Skeletal muscle tissue (tissue), 4 donors: ENCODE data around the gene MAD1L1. TPM values are rescaled to one million over a fixed set of nuclear protein-coding genes. Genes with fewer than 3 reads are reported as not detected.
A peak's percentile ranks its signal among the peaks of the same experiment; 100 is the strongest.
"Not testable (repeated sequence)": the region's sequence is repeated elsewhere in the genome, so short reads cannot be mapped to it uniquely, and the experiment has no call there.

Source experiments
- H3K27ac ChIP-seq: one replicate; pipeline ENCODE4 v1.7.0; 2013; ENCODE audit warnings: mild to moderate bottlenecking, low read depth, low read length, inconsistent platforms
- H3K27me3 ChIP-seq, 3 donors: one replicate each; pipeline ENCODE4 v1.7.0; 2013; ENCODE audit warnings: low read length in 3 of 3; ENCODE audit not compliant: control insufficient read depth in 3 of 3, insufficient read depth in 3 of 3
- H3K36me3 ChIP-seq, 3 donors: one replicate each; pipeline ENCODE4 v1.7.0; 2013; ENCODE audit warnings: low read length in 3 of 3; ENCODE audit not compliant: control insufficient read depth in 3 of 3, insufficient read depth in 3 of 3
- H3K4me1 ChIP-seq, 3 donors: one replicate each; pipeline ENCODE4 v1.7.0; 2013; ENCODE audit warnings: low read length in 3 of 3, mild to moderate bottlenecking in 3 of 3; ENCODE audit not compliant: control insufficient read depth in 3 of 3, insufficient read depth in 3 of 3
- H3K4me3 ChIP-seq, 3 donors: one replicate each; pipeline ENCODE4 v1.7.0; 2013; ENCODE audit warnings: low read length in 3 of 3
- H3K9ac ChIP-seq, 3 donors: one replicate each; pipeline ENCODE4 v1.7.0; 2013; ENCODE audit warnings: low read length in 3 of 3, mild to moderate bottlenecking in 3 of 3, moderate library complexity in 2 of 3, low read depth in 1 of 3
- H3K9me3 ChIP-seq, 3 donors: one replicate each; pipeline ENCODE4 v1.7.0; 2013; ENCODE audit warnings: low read length in 3 of 3; ENCODE audit not compliant: control insufficient read depth in 3 of 3
- total RNA-seq: library from RNA; depleted of rRNA; stranded (reverse); fragments of >200 nt; gene quantifications from one replicate; pipeline ENCODE4 v1.2.3, GENCODE V29; 2014
- donor health status: Osteomylitis.

MAD1L1 gene
- total RNA-seq, 1 donor from 2014 or later: 42.3 TPM

DNA sequence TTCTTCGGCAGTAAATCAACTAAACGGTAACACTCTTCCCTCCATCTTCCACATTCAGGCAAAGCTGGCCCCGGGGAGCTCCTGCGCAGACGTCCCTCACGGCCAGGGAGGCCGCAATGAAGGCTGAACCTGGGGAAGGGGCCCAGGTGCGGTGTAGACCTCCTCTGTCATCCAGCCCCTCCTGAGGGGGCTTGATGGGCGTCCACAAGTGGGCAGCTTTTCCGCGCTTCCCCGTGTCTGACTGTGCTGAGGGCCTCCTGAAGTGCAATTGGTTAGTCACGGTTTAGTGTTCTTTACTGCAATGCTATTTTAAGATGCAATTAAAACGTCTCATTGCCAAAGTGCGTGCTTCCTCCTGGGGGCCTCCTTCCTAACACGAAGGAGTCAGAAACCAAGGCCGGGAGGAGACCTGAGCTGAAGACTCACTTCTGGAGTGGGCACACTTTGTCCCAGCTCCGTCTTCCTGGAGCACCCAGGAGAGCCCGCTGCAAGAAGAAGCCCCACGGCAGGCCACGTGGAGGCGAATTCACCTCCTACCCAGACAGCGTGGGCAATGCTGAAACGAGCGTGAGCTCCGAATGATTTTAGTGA is 389.4 kb downstream of the MAD1L1 start:
- H3K27me3 ChIP-seq: no peaks in the 10 kb centered on the region
- H3K9me3 ChIP-seq: no peaks in the 10 kb centered on the region
- H3K36me3 ChIP-seq: peaks cover 0 to 2% (median 0%) of the 10 kb centered on the region in 3 donors
- peaks cover 0 to 16% (median 4%) of the 10 kb centered on the region in 3 donors for H3K4me1 ChIP-seq
- no peak overlapping the region for H3K9ac ChIP-seq
- H3K4me3 ChIP-seq: no peak overlapping the region
- H3K27ac ChIP-seq: no peak overlapping the region

DNA sequence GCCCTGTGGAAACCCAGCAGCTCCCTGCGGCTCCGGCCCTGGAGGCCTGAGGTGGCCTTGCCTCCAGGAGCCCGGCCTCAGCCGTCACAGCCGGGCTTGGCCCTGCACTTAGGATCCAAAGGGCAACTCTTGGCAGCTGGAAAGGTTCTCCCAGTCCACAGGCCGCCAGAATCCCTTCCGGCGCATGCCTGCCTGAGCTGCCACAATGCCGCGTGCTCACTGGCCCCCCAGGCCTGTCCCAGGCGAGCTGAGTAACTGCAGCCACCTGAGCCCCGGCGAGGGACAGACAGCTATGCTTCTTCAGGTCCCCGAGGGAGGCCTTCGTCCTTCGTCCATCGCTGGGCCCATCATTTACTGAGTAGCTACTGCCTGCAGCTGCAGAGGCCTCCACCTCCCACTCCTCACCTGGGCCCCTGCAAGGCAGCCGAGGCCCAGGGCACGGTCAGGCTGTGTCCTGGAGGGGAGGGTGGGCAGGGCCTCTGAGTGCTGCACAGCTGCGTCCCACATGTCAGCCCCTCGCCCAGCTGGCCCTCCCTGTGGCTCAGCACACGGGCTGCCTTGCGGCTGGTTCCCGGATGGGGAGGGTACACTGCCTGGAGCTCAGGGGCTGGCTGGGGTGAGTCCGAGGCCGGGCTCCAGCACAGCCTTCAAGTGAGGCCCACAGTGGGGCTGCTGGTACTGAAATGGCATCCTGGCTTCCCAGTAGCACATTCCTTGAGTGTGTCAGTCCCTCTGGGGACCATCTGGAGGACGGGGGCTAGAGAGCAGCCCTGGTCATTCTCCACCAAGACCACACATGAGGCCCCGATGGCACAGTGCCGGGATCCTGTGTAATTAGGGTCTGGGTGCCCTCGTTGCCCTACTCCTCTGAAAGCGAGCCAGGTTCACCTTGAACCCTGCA is 390.2 kb downstream of the MAD1L1 start:
- Histone ChIP-seq H3K27me3 (no peaks in the 10 kb centered on the region), H3K9ac (peak overlapping the region in 1 of 3 donors; percentile 55), H3K27ac (no peak overlapping the region), H3K9me3 (no peaks in the 10 kb centered on the region), H3K4me1 (peaks cover 0 to 16% (median 4%) of the 10 kb centered on the region in 3 donors), H3K36me3 (peaks cover 0 to 2% (median 0%) of the 10 kb centered on the region in 3 donors), H3K4me3 (no peak overlapping the region)

DNA sequence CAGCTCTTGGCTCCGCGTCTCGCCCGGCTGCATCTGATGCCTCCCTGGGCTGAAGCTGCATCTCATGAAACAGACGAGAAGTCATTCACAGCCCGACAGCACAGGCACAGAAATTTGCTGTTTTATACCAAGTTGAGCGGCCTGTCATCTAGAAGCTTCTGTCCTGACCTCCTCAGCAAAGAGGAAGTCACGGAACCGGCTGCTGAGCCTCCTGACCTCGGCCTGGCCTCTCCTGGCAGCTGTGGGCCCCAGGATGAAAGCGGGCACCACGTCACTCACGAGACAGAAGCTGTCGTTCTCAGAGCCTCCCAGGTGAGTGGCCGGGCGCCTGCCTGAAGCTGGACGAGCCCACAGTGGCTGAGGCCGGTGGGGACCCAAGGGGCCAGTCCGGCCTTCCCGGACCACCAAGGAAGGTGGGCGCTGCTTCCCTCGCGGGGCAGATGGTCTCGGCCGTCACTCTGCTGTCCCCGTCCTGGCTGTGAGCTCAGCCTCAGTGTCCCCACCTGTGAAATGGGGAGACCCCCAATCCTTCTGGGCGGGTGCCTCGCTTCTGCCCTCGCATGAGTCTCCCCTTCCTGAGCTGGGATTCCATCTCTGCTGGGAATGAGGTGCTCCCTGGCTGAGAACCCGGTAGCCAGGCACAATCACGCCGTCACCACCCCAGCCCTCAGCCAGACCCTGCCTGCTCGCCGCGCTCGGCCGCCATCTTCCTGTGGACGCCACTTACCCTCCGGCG is 391.3 kb downstream of the MAD1L1 start:
- H3K4me3 ChIP-seq, H3K36me3 ChIP-seq, H3K27ac ChIP-seq, H3K27me3 ChIP-seq, H3K9me3 ChIP-seq: not testable (repeated sequence)
- peak overlapping the region in 1 of 3 donors; percentile 55 for H3K9ac ChIP-seq
- H3K4me1 ChIP-seq: peaks cover 0 to 16% (median 4%) of the 10 kb centered on the region in 3 donors

DNA sequence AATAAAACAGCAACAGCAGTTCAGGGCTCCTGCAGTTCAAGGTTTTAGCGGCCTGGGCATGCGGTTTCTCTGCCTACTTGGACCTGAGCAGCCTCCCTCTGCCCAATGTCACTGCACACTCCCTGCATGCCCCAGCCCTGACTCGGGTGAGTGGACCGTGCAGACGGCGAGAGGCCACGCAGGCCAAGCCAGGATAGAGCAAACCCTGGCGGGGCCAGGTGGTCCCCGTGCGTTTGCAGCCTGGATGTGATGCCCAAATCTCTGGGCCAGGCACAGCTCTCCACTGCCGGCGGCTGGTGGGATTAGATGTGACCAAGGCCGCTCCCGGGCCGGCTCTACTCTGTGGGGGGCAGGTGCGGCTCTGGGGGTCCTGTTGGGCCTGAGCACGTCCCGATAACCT is 392.0 kb downstream of the MAD1L1 start:
- H3K27me3 ChIP-seq, H3K9me3 ChIP-seq, H3K4me3 ChIP-seq: not testable (repeated sequence)

DNA sequence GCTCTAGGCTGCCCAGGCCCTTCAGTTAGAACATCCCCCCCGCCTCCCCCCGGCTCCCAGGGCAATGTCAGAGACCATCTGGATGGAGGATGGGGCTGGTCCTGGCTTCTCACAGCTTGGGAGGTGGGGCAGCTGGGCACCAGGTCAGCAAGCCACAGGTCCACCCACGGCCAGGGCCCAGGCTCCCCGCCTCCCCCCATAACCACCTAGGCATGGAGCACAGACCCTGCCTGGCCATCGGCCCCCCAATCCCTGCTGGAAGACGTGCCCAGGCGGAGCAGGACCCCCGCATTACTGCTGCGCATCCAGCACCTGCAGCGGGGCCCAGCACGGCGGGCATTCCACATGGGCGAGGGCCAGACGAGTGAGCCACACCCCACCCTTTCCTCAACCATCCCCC is 393.0 kb downstream of the MAD1L1 start:
- H3K27me3 ChIP-seq: no peaks in the 10 kb centered on the region
- no peak overlapping the region for H3K4me3 ChIP-seq
- no peaks in the 10 kb centered on the region for H3K36me3 ChIP-seq
- no peaks in the 10 kb centered on the region for H3K9me3 ChIP-seq
- peaks cover 0 to 16% (median 4%) of the 10 kb centered on the region in 3 donors for H3K4me1 ChIP-seq
- H3K9ac ChIP-seq: no peak overlapping the region
- no peak overlapping the region for H3K27ac ChIP-seq

More for the DNA sequence above, 392.0 kb downstream of the MAD1L1 start:
- H3K4me1 ChIP-seq: peaks cover 0 to 16% (median 4%) of the 10 kb centered on the region in 3 donors
- not testable (repeated sequence) for H3K36me3 ChIP-seq, H3K27ac ChIP-seq, H3K9ac ChIP-seq

DNA sequence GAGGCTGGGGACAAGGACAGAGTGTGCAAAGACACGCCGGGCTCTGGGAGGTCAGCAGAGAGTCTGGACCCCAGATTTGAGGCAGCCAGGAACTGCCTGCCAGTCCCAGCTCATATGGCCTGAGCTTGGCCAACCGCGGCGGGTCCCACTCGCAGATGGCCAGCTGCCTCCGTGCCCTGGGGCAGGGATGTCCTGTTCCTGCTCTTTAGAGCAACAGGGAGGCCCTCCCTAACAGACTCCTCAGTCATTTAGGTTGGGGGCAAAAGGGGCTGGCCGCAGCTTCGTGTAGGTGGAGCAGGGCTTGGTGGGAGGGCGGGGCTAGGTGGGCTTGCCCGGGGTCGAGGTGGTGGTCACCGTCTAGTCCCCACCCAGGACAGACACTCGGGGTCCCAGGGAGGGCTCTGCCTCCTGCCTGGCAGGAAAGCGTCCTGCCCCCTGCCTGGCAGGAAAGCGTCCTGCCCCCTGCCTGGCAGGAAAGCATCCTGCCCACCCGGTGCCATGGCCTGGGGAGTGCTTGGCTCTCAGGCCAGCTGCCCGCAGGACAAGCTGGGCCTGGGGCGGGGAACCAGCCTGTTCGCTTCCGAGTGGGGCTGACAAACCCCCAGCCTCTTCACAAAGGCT is 393.7 kb downstream of the MAD1L1 start:
- not testable (repeated sequence) for H3K9me3 ChIP-seq, H3K4me3 ChIP-seq

DNA sequence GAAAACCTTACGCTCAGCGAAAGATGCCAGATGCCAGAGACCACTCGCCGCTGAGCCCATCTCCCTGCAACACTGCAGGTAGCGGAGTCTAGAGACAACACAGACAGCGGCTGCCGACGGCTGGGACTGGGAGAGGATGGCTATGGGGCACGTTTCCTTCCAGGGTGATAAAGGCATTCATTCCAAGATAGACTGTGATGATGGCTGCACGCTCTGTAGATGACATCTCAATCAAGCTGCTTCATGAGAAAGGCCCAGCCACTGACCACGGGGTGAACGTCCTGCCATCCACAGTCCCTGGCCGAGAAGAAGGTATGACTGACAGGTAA is 394.2 kb downstream of the MAD1L1 start:
- peaks cover 0 to 16% (median 4%) of the 10 kb centered on the region in 3 donors for H3K4me1 ChIP-seq
- H3K36me3 ChIP-seq, H3K9me3 ChIP-seq, H3K27me3 ChIP-seq, H3K27ac ChIP-seq, H3K9ac ChIP-seq, H3K4me3 ChIP-seq: not testable (repeated sequence)

More for the DNA sequence above, 393.7 kb downstream of the MAD1L1 start:
- H3K4me1 ChIP-seq: peaks cover 0 to 16% (median 4%) of the 10 kb centered on the region in 3 donors
- not testable (repeated sequence) for H3K9ac ChIP-seq, H3K36me3 ChIP-seq, H3K27ac ChIP-seq, H3K27me3 ChIP-seq

DNA sequence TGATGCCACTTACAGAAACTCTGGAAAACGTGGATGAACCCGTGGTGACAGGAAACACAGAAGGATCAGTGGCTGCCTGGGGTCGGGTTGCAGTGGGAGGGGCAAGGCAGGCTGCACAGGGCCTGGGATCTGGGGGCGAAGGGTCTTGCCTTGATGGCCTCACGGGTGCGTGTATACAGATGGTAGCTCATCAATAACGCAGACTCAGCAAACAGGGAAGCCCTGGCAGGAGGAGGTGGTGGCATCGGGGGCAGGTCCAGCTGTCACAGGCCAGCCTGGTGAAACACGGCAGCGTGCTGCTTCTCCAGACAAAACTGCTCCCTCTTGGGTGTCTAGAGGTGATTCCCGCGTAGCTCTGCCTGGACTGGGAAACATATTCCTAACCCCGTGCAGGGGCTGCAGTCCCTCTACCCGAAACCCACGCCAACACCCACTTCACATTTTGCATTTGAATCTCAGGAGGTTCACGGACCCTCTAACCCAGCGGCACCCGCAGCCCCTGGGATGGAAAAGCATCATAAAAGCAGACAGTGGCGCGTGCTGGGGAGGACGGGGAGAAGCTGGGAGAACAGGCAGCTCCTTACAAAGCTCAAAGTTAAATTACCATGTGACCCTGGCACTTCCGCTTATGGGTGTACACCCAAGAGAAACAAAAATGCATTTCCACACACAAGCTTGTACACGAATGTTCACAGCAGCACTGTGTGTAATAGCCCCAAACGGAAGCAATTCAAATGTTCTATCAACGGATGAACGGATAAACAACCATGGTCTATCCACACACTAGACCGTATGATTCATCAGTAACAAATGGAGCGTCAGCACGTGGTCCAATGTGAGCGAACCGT is 394.8 kb downstream of the MAD1L1 start:
- peaks cover 0 to 13% (median 4%) of the 10 kb centered on the region in 3 donors for H3K4me1 ChIP-seq
- not testable (repeated sequence) for H3K9me3 ChIP-seq, H3K36me3 ChIP-seq, H3K27me3 ChIP-seq, H3K27ac ChIP-seq, H3K9ac ChIP-seq, H3K4me3 ChIP-seq

DNA sequence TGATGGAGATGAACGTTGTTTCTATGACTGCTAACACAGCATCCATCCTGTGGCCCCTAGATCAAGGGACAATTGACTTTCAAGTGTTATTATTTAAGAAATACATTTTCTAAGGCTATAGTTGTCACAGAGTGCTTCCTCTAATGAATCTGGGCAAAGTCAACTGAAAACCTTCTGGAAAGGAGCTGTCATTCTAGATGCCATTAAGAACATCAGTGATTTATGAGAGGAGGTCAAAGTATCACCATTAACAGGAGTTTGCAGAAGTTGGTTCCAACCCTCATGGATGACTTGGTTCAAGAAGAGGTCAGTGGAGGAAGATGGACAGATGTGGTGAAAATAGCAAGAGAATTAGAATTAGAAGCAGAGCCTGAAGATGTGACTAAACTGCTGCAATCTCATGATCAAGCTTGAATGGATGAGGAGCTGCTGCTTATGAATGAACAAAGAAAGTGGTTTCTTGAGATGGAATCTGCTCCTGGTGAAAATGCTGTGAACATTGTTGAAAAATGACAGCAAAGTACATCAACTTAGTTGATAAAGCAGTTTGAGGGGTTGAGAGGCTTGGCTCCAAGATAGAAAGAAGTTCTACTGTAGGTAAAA is 400.7 kb downstream of the MAD1L1 start:
- not testable (repeated sequence) for H3K27ac ChIP-seq, H3K9ac ChIP-seq, H3K4me3 ChIP-seq, H3K9me3 ChIP-seq, H3K36me3 ChIP-seq, H3K4me1 ChIP-seq, H3K27me3 ChIP-seq
